CD14-positive monocyte (primary cell): ENCODE measurements around the gene GABRG3. TPM values are rescaled to one million over a fixed set of nuclear protein-coding genes. Genes with fewer than 3 reads are reported as not detected.

Experiments
- DNase-seq, 3 donors: peaks; one replicate each; pipeline ENCODE4 v3.0.0-alpha.2; 2011 to 2022
- H2AFZ ChIP-seq: 2 replicates; pipeline ENCODE4 v1.6.0; 2012; ENCODE audit warnings: mild to moderate bottlenecking, low read depth, low read length, inconsistent platforms; ENCODE audit not compliant: insufficient read depth, poor library complexity, severe bottlenecking
- H3K27ac ChIP-seq, 2 donors: 1 replicate in 1 of 2; 2 replicates in 1 of 2; pipeline ENCODE4 v1.5.1; 2012 to 2013; ENCODE audit warnings: low read length in 2 of 2, control low read depth in 1 of 2, inconsistent platforms in 1 of 2, low read depth in 1 of 2, mild to moderate bottlenecking in 1 of 2
- H3K27me3 ChIP-seq, 2 donors: one replicate each; pipeline versions ENCODE4 v1.6.0 to v1.6.1; 2011 to 2013; ENCODE audit warnings: low read length in 2 of 2; ENCODE audit not compliant: control insufficient read depth in 2 of 2, insufficient read depth in 2 of 2
- H3K36me3 ChIP-seq, 2 donors: replicated peaks in 1 of 2; 1 replicate in 1 of 2; 2 replicates in 1 of 2; pipeline versions ENCODE4 v1.5.1 to v1.6.1; 2012 to 2013; ENCODE audit warnings: low read length in 2 of 2, control low read depth in 1 of 2, inconsistent platforms in 1 of 2, mild to moderate bottlenecking in 1 of 2; ENCODE audit not compliant: insufficient read depth in 2 of 2, control insufficient read depth in 1 of 2
- H3K4me1 ChIP-seq, 2 donors: 1 replicate in 1 of 2; 2 replicates in 1 of 2; pipeline versions ENCODE4 v1.5.1 to v1.6.1; 2012 to 2013; ENCODE audit warnings: low read length in 2 of 2, control low read depth in 1 of 2, inconsistent platforms in 1 of 2, mild to moderate bottlenecking in 1 of 2, moderate library complexity in 1 of 2; ENCODE audit not compliant: insufficient read depth in 2 of 2, control insufficient read depth in 1 of 2
- H3K4me2 ChIP-seq: replicated peaks from 2 replicates; pipeline ENCODE3; 2012; ENCODE audit warnings: low read length, moderate library complexity, mild to moderate bottlenecking; ENCODE audit not compliant: poor library complexity, severe bottlenecking; ENCODE audit errors: extremely low read depth
- H3K4me3 ChIP-seq, 3 experiments: fragments of 200-600 bp in 1 of 3; sonication (generic) in 1 of 3; replicated peaks in 1 of 3; 1 replicate in 2 of 3; 2 replicates in 1 of 3; pipeline ENCODE4 v1.5.1; 2011 to 2013; ENCODE audit warnings: low read length in 3 of 3, mild to moderate bottlenecking in 3 of 3, control low read depth in 2 of 3, low read depth in 2 of 3, inconsistent platforms in 1 of 3, moderate library complexity in 1 of 3
- H3K79me2 ChIP-seq: 2 replicates; pipeline ENCODE4 v1.6.0; 2012; ENCODE audit warnings: mild to moderate bottlenecking, control low read depth, inconsistent platforms, low read length, moderate library complexity; ENCODE audit not compliant: insufficient read depth
- H3K9ac ChIP-seq: 2 replicates; pipeline ENCODE4 v1.6.0; 2017; ENCODE audit warnings: low read length, mild to moderate bottlenecking; ENCODE audit not compliant: insufficient read depth, poor library complexity, severe bottlenecking
- H3K9me3 ChIP-seq, 2 donors: replicated peaks in 1 of 2; 1 replicate in 1 of 2; 2 replicates in 1 of 2; pipeline versions ENCODE4 v1.5.1 to v1.6.1; 2012 to 2013; ENCODE audit warnings: low read length in 2 of 2, control low read depth in 1 of 2; ENCODE audit not compliant: control insufficient read depth in 1 of 2, insufficient read depth in 1 of 2
- H4K20me1 ChIP-seq: 2 replicates; pipeline ENCODE4 v1.6.0; 2012; ENCODE audit warnings: mild to moderate bottlenecking, low read length, control low read depth, moderate library complexity; ENCODE audit not compliant: insufficient read depth
- H3K27ac Mint-ChIP-seq, 7 donors: one replicate each; pipeline ENCODE4 v1.8.0; 2020; ENCODE audit warnings: mild to moderate bottlenecking in 7 of 7, mixed read lengths in 7 of 7, moderate library complexity in 6 of 7, inconsistent platforms in 2 of 7
- H3K27me3 Mint-ChIP-seq, 3 donors: one replicate each; pipeline ENCODE4 v1.8.0; 2021 to 2022; ENCODE audit warnings: low read depth in 3 of 3, mild to moderate bottlenecking in 3 of 3, mixed read lengths in 3 of 3, moderate library complexity in 3 of 3, inconsistent platforms in 1 of 3
- H3K36me3 Mint-ChIP-seq, 2 donors: one replicate each; pipeline ENCODE4 v1.8.0; 2020; ENCODE audit warnings: mixed read lengths in 2 of 2, inconsistent platforms in 1 of 2, mild to moderate bottlenecking in 1 of 2
- H3K4me1 Mint-ChIP-seq: one replicate; pipeline ENCODE4 v1.8.0; 2020; ENCODE audit warnings: mild to moderate bottlenecking, mixed read lengths
- H3K4me3 Mint-ChIP-seq, 2 donors: one replicate each; pipeline ENCODE4 v1.8.0; 2020; ENCODE audit warnings: mild to moderate bottlenecking in 2 of 2, mixed read lengths in 2 of 2, moderate library complexity in 1 of 2
- H3K9me3 Mint-ChIP-seq, 7 donors: one replicate each; pipeline ENCODE4 v1.8.0; 2020 to 2022; ENCODE audit warnings: mixed read lengths in 7 of 7, mild to moderate bottlenecking in 6 of 7, moderate library complexity in 6 of 7, inconsistent platforms in 2 of 7
- WGBS: methylation state at CpG from one replicate; pipeline ENCODE4 v1.1.5; 2013; ENCODE audit warnings: missing lambda C conversion rate; ENCODE audit not compliant: insufficient coverage; 5-methylcytosine and 5-hydroxymethylcytosine counted together
- intact Hi-C, 2 donors: fragments of 100-400 bp; cut with micrococcal nuclease; formaldehyde crosslinking; loops; one replicate each; pipeline versions ENCODE4 v1.15.0 to v1.15.1; 2023
- polyA plus RNA-seq, 3 donors: library from polyadenylated mRNA; depleted of rRNA in 1 of 3; unstranded in 2 of 3; stranded (reverse) in 1 of 3; fragments of 300-500 nt in 2 of 3; fragments of >200 nt in 1 of 3; fragmentation: Illumina TruSeq in 2 of 3; gene quantifications; 1 replicate in 2 of 3; 2 replicates in 1 of 3; pipeline ENCODE4 v1.2.3, GENCODE V29; 2012 to 2021
- TF ChIP-seq, protein P1 (sequence below): fragments of 200-600 bp; IDR thresholded peaks from one replicate; pipeline ENCODE4 v1.8.0; 2022; ENCODE audit warnings: antibody characterized with exemption, mild to moderate bottlenecking

GABRG3 gene
- polyA plus RNA-seq, 3 donors = not detected

DNA sequence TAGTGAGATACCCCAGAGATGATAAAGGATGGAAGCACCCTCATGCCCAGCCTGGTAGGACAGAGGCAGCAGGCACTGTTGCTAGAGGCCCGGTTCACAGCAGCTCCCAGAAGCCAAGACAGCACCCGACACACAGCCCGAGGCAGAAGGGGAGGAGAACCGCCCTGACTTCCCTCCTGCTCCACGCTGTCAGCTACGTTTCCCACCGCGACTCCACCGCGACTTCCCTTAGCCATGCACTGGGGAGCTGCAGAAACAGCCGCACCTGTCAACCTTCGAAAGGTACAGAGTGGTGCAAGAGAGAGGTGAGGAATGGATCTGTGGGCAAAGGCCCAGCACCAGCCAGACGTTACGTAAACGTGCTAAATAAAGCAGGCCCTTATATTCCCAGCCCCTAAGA, 529.2 kb downstream of the GABRG3 start:
- no peaks in the 10 kb centered on the region for H4K20me1 ChIP-seq
- intact Hi-C loops = loop anchor here in 1 of 2 donors (10.0 kb wide), 1 partner anchor 45 kb away; no protein-coding TSS in a partner anchor
- Mint-ChIP-seq H3K27ac (no peak overlapping the region), H3K4me1 (no peaks in the 10 kb centered on the region), H3K9me3 (peaks cover 5 to 28% (median 11%) of the 10 kb centered on the region in 7 donors), H3K4me3 (no peak overlapping the region), H3K27me3 (peaks cover 0 to 2% (median 0%) of the 10 kb centered on the region in 3 donors), H3K36me3 (no peaks in the 10 kb centered on the region)
- DNase-seq = no peak
- peaks cover 32 to 34% of the 10 kb centered on the region in 2 donors for H3K9me3 ChIP-seq
- H3K4me2 ChIP-seq = no peak overlapping the region
- 88% methylated on average over 6 of the region's 15 CpGs for WGBS
- TF ChIP-seq, protein P1, sequence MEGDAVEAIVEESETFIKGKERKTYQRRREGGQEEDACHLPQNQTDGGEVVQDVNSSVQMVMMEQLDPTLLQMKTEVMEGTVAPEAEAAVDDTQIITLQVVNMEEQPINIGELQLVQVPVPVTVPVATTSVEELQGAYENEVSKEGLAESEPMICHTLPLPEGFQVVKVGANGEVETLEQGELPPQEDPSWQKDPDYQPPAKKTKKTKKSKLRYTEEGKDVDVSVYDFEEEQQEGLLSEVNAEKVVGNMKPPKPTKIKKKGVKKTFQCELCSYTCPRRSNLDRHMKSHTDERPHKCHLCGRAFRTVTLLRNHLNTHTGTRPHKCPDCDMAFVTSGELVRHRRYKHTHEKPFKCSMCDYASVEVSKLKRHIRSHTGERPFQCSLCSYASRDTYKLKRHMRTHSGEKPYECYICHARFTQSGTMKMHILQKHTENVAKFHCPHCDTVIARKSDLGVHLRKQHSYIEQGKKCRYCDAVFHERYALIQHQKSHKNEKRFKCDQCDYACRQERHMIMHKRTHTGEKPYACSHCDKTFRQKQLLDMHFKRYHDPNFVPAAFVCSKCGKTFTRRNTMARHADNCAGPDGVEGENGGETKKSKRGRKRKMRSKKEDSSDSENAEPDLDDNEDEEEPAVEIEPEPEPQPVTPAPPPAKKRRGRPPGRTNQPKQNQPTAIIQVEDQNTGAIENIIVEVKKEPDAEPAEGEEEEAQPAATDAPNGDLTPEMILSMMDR = no peak
- H3K79me2 ChIP-seq = no peaks in the 10 kb centered on the region
- H3K27ac ChIP-seq = no peak overlapping the region
- no peak overlapping the region for H3K4me3 ChIP-seq
- no peak overlapping the region for H2AFZ ChIP-seq
- H3K4me1 ChIP-seq = no peaks in the 10 kb centered on the region
- no peaks in the 10 kb centered on the region for H3K27me3 ChIP-seq
- no peak overlapping the region for H3K9ac ChIP-seq
- no peaks in the 10 kb centered on the region for H3K36me3 ChIP-seq

DNA sequence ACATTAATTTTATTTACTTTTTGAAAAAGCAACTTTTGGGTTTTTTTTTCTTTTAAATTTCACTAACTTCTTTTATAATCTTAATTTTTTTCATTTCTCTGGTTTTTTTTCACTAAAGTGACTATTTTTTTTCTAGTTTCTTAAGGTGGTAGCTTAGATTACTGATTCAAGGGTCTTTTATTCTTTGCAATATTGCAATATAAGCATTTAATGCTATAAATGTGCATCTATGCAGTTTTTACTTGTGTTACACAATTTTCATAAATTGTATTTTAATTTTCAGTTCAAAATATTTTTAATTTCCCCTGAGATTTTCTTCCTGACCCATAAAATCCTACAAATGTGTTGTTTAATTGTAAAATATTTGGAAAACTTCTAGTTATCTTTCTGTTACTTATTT, 535.8 kb downstream of the GABRG3 start:
- no peaks in the 10 kb centered on the region for H3K36me3 ChIP-seq
- intact Hi-C loops = loop anchor here in 1 of 2 donors (5.0 to 10.0 kb wide), 2 partner anchors 34 to 52 kb away; no protein-coding TSS in a partner anchor
- H4K20me1 ChIP-seq = no peaks in the 10 kb centered on the region
- H3K4me1 ChIP-seq = no peaks in the 10 kb centered on the region
- no peak overlapping the region for H3K4me3 Mint-ChIP-seq
- H3K36me3 Mint-ChIP-seq = no peaks in the 10 kb centered on the region
- peaks cover 18 to 26% of the 10 kb centered on the region in 2 donors for H3K9me3 ChIP-seq
- no peaks in the 10 kb centered on the region for H3K27me3 ChIP-seq
- H3K4me2 ChIP-seq = no peak overlapping the region
- no peak for DNase-seq
- TF ChIP-seq, protein P1 = no peak
- H3K27me3 Mint-ChIP-seq = peaks cover 0 to 2% (median 0%) of the 10 kb centered on the region in 3 donors
- no peak overlapping the region for H3K27ac Mint-ChIP-seq
- H3K4me1 Mint-ChIP-seq = no peaks in the 10 kb centered on the region
- H3K9me3 Mint-ChIP-seq = peaks cover 8 to 26% (median 13%) of the 10 kb centered on the region in 7 donors
- no peaks in the 10 kb centered on the region for H3K79me2 ChIP-seq
- H2AFZ ChIP-seq = no peak overlapping the region
- H3K9ac ChIP-seq = no peak overlapping the region
- no peak overlapping the region for H3K4me3 ChIP-seq
- no peak overlapping the region for H3K27ac ChIP-seq
